HepG2 (cell line): ENCODE measurements around the gene PPP1R13B. TPM values are rescaled to one million over a fixed set of nuclear protein-coding genes. Genes with fewer than 3 reads are reported as not detected.

Experiments used
- CSRNP1 ChIP-seq: sonication (generic); formaldehyde crosslinking; IDR thresholded peaks from 2 replicates; pipeline ENCODE4 v1.8.1; 2023; ENCODE audit warnings: mild to moderate bottlenecking, missing genetic modification reagents
- EP300 ChIP-seq, 3 experiments: sonication (generic) in 1 of 3; formaldehyde crosslinking in 1 of 3; IDR thresholded peaks; 2 replicates each; pipeline versions ENCODE4 v1.5.1 to v1.6.1; 2011 to 2020; ENCODE audit warnings: low read depth in 2 of 3, low read length in 2 of 3, borderline replicate concordance in 1 of 3, improper control_type of control experiment in 1 of 3, mild to moderate bottlenecking in 1 of 3, missing genetic modification reagents in 1 of 3, moderate library complexity in 1 of 3
- ETS1 ChIP-seq: sonication (generic); formaldehyde crosslinking; IDR thresholded peaks from 2 replicates; pipeline ENCODE4 v1.4.0; 2020; ENCODE audit warnings: missing genetic modification reagents
- ETV6 ChIP-seq: sonication (generic); formaldehyde crosslinking; conservative IDR thresholded peaks from 2 replicates; pipeline ENCODE4 v1.4.0; 2020; ENCODE audit warnings: missing genetic modification reagents
- GATAD2A ChIP-seq: IDR thresholded peaks from 2 replicates; pipeline ENCODE4 v1.6.1; 2016
- JUN ChIP-seq: sonication (generic); formaldehyde crosslinking; IDR thresholded peaks from 2 replicates; pipeline ENCODE4 v1.4.0; 2020; ENCODE audit warnings: mild to moderate bottlenecking, missing genetic modification reagents
- NFYC ChIP-seq: IDR thresholded peaks from 2 replicates; pipeline ENCODE4 v1.6.1; 2016; ENCODE audit warnings: missing genetic modification reagents, missing compliant biosample characterization
- NR1H2 ChIP-seq: sonication (generic); formaldehyde crosslinking; IDR thresholded peaks from 2 replicates; pipeline ENCODE4 v1.8.1; 2022; ENCODE audit warnings: low read depth, missing genetic modification reagents, borderline replicate concordance
- NR2C2 ChIP-seq: sonication (generic); formaldehyde crosslinking; IDR thresholded peaks from 2 replicates; pipeline ENCODE4 v1.4.0; 2020; ENCODE audit warnings: missing genetic modification reagents, mild to moderate bottlenecking, moderate library complexity, borderline replicate concordance
- REPIN1 ChIP-seq: sonication (generic); formaldehyde crosslinking; IDR thresholded peaks from 2 replicates; pipeline ENCODE4 v1.8.0; 2022; ENCODE audit warnings: missing genetic modification reagents, low read depth, mild to moderate bottlenecking, borderline replicate concordance
- RXRB ChIP-seq: IDR thresholded peaks from 2 replicates; pipeline ENCODE4 v1.6.1; 2016; ENCODE audit warnings: borderline replicate concordance, missing genetic modification reagents, missing compliant biosample characterization
- SMAD3 ChIP-seq: sonication (generic); formaldehyde crosslinking; IDR thresholded peaks from 2 replicates; pipeline ENCODE4 v1.4.0; 2020; ENCODE audit warnings: missing genetic modification reagents
- SOX6 ChIP-seq, 2 experiments: fragments of 450-650 bp in 1 of 2; sonication (generic) in 1 of 2; formaldehyde crosslinking in 1 of 2; IDR thresholded peaks; 2 replicates each; pipeline versions ENCODE4 v1.4.0 to v1.6.1; 2017 to 2020; ENCODE audit warnings: antibody characterized with exemption in 1 of 2, mild to moderate bottlenecking in 1 of 2, missing genetic modification reagents in 1 of 2
- ZBTB25 ChIP-seq: IDR thresholded peaks from 2 replicates; pipeline ENCODE4 v1.6.1; 2018; ENCODE audit warnings: missing genetic modification reagents
- ZBTB7B ChIP-seq: sonication (generic); formaldehyde crosslinking; IDR thresholded peaks from 2 replicates; pipeline ENCODE4 v1.4.0; 2020; ENCODE audit warnings: missing genetic modification reagents
- ZFP36L2 ChIP-seq: sonication (generic); formaldehyde crosslinking; IDR thresholded peaks from 2 replicates; pipeline ENCODE4 v1.4.0; 2020; ENCODE audit warnings: missing genetic modification reagents
- ZFY ChIP-seq: sonication (generic); formaldehyde crosslinking; IDR thresholded peaks from 2 replicates; pipeline ENCODE4 v1.4.0; 2020; ENCODE audit warnings: missing genetic modification reagents
- ZNF124 ChIP-seq: sonication (generic); formaldehyde crosslinking; IDR thresholded peaks from 2 replicates; pipeline ENCODE4 v1.4.0; 2020; ENCODE audit warnings: missing genetic modification reagents
- ZNF329 ChIP-seq: sonication (generic); formaldehyde crosslinking; IDR thresholded peaks from 2 replicates; pipeline ENCODE4 v1.9.0; 2021; ENCODE audit warnings: low read depth, mild to moderate bottlenecking, missing genetic modification reagents
- ZNF556 ChIP-seq: sonication (generic); formaldehyde crosslinking; IDR thresholded peaks from 2 replicates; pipeline ENCODE4 v1.4.0; 2020; ENCODE audit warnings: mild to moderate bottlenecking, missing genetic modification reagents, borderline replicate concordance
- ZNF574 ChIP-seq: sonication (generic); formaldehyde crosslinking; IDR thresholded peaks from 2 replicates; pipeline ENCODE4 v1.4.0; 2020; ENCODE audit warnings: missing genetic modification reagents
- ZNF709 ChIP-seq: sonication (generic); formaldehyde crosslinking; IDR thresholded peaks from 2 replicates; pipeline ENCODE4 v1.5.0; 2020; ENCODE audit warnings: mild to moderate bottlenecking, missing genetic modification reagents
- polyA plus RNA-seq, 8 experiments: library from polyadenylated mRNA; depleted of rRNA in 3 of 8; stranded (reverse) in 7 of 8; unstranded in 1 of 8; fragments of >200 nt; fragmentation: Illumina TruSeq in 4 of 8; extraction: Trizol in 4 of 8; gene quantifications; 2 replicates each; pipeline versions ENCODE4 v1.2.1 to v1.2.3, GENCODE V29; 2011 to 2016; ENCODE audit warnings: low read depth in 4 of 8, missing spikeins in 1 of 8, mixed read lengths in 1 of 8; ENCODE audit not compliant: insufficient read depth in 1 of 8
- total RNA-seq, 5 experiments: library from RNA; depleted of rRNA; stranded (reverse); fragments of >200 nt; fragmentation: Illumina TruSeq; extraction: Trizol; gene quantifications; 2 replicates each; pipeline ENCODE4 v1.2.3, GENCODE V29; 2016; ENCODE audit warnings: low read depth in 1 of 5

PPP1R13B gene
- total and polyA plus RNA-seq, 2 of the 13 experiments (the other 11 are each of a cell fraction or from before 2014, with no cell fraction given), result 4.6 to 9.4 TPM

GRCh38 chr14:103886304-103887169 lies 39.2 kb upstream of the PPP1R13B start (continued):
- TF ChIP-seq CSRNP1 (CRISPR knock-in tag) (peak; percentile 31; the same call in 1 of the 2 replicates), ZFY (CRISPR knock-in tag) (peak; percentile 44), NFYC (0 out of 2 replicates have a peak, but pooled peaks have one; percentile 13), ZNF556 (CRISPR knock-in tag) (0 out of 2 replicates have a peak, but pooled peaks have one; percentile 11), ZNF329 (CRISPR knock-in tag) (no peak), NR1H2 (CRISPR knock-in tag) (no peak), ZNF709 (CRISPR knock-in tag) (peak; percentile 53; the same call in 1 of the 2 replicates), RXRB (CRISPR knock-in tag) (peak; percentile 51; the same call in 1 of the 2 replicates), EP300 (IDR thresholded peaks at IDR 0.05; ENCODE audit: low read depth in 2 of 2, low read length in 2 of 2) (peak in 1 of 2 experiments; percentile 50; a peak in 1 of 4 replicates), EP300 (CRISPR knock-in tag; IDR thresholded peaks at IDR 0.05; ENCODE audit: borderline replicate concordance) (0 out of 2 replicates have a peak, but pooled peaks have one; percentile 36), SMAD3 (CRISPR knock-in tag) (0 out of 2 replicates have a peak, but pooled peaks have one; percentile 30), REPIN1 (CRISPR knock-in tag) (peak; percentile 63; the same call in 1 of the 2 replicates), ZNF124 (CRISPR knock-in tag) (0 out of 2 replicates have a peak, but pooled peaks have one; percentile 50), ZBTB25 (peak; percentile 57; the same call in 1 of the 2 replicates), NR2C2 (CRISPR knock-in tag) (peak; percentile 88), ZBTB7B (CRISPR knock-in tag) (peak; percentile 95), ETS1 (CRISPR knock-in tag) (no peak), ETV6 (CRISPR knock-in tag) (peak; percentile 79; the same call in 1 of the 2 replicates), JUN (no peak), ZFP36L2 (no peak), SOX6 (IDR thresholded peaks at IDR 0.05) (no peak), SOX6 (CRISPR knock-in tag; IDR thresholded peaks at IDR 0.05) (peak; percentile 59), GATAD2A (CRISPR knock-in tag) (peak; percentile 89), ZNF574 (CRISPR knock-in tag) (peak; percentile 61)
